GM12891 (cell line): ENCODE data around the gene BRCA1.

Experiments used
- POLR2A ChIP-seq: IDR thresholded peaks from 2 replicates; pipeline ENCODE4 v1.6.1; 2011; ENCODE audit warnings: low read depth, low read length, control low read depth
- POLR2AphosphoS5 ChIP-seq: IDR thresholded peaks from 2 replicates; pipeline ENCODE4 v1.6.1; 2011; ENCODE audit warnings: low read depth, low read length, control low read depth
- TAF1 ChIP-seq: IDR thresholded peaks from 2 replicates; pipeline ENCODE4 v1.6.1; 2011; ENCODE audit warnings: low read depth, low read length, control low read depth

- no peak for TF ChIP-seq TAF1
- no peak for TF ChIP-seq POLR2A
- no peak for TF ChIP-seq POLR2AphosphoS5
These were observed 20.5 kb downstream of the BRCA1 start for GRCh38 chr17:43104665-43105064.
